Activated CD4-positive, CD25-positive, alpha-beta regulatory T cell (primary cell): ENCODE measurements around the gene SHISA9.

ENCODE experiments used
- DNase-seq, 4 experiments: peaks; one replicate each; lab custom pipeline; 2025; lab: John Stamatoyannopoulos, UW

Gene SHISA9

DNA sequence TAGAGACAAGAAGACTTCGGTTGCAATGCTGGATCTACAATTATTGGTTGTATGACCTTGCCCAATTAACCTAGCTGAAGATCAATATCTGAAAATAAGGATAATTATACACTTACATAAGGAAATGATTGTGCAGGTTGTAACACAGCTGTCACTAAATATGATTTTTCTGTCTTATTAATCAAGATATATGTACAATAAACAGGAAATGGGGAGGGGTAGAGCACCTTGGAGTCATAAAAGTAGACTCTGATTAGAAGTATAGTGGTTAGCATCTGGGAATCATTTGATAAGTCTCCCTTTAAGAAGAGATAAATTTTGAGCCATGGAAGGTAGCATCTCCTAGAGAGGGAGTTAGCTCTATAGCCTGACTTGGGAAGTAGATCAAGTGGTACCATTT lies 369.2 kb downstream of the SHISA9 start:
- no peak for DNase-seq

DNA sequence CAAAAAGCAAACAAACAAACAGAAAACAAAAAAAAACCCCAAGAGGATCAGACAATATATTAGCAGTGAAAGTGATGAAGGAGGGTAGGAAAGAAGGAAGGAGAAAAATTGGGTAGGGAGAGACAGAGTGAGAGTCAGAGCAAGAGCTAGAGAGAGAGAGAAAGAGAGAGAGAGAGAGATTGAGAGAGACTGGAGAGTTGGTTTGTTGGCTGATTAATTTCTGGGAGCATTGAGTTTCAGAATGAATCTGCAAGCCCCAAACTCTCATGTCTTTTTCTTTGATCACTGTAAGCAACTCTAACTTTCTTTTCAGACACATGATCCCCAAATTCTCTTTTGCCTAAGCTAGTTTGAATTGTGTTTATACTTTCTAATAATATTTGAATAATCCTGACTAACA lies 388.1 kb downstream of the SHISA9 start:
- no peak for DNase-seq
